Endothelial cell of umbilical vein (primary cell): ENCODE measurements around the gene LAMP1. TPM values are rescaled to one million over a fixed set of nuclear protein-coding genes. Genes with fewer than 3 reads are reported as not detected.

Source experiments
- BruUV-seq: library from RNA; stranded (reverse); fragments of 400-500 nt; replicated peaks from 2 replicates; lab custom pipeline; 2021; lab: Mats Ljungman, UMichigan
- CTCF ChIA-PET: fragments of 300-600, 350-600 bp; sonication (Branson Sonifier 250); formaldehyde crosslinking; loops from one replicate; lab custom pipeline; 2021; ENCODE audit warnings: antibody characterized with exemption, inconsistent platforms; lab: Charles Lee
- POLR2A ChIA-PET: fragments of 300-600, 350-600 bp; sonication (Branson Sonifier 250); formaldehyde crosslinking; loops from one replicate; lab custom pipeline; 2021; ENCODE audit warnings: antibody characterized with exemption, inconsistent platforms; lab: Charles Lee
- DNase-seq: peaks from one replicate; pipeline ENCODE4 v3.0.0-alpha.2; 2011; ENCODE audit warnings: low read depth, low spot score
- FAIRE-seq: peaks from 2 replicates; lab custom pipeline; 2011; peaks lifted over from hg19 to GRCh38; lab: Jason Lieb, UNC
- H2AFZ ChIP-seq: 2 replicates; pipeline ENCODE4 v1.6.0; 2012; ENCODE audit warnings: low read depth, low read length, control low read depth, inconsistent platforms
- H3K27ac ChIP-seq: 2 replicates; pipeline ENCODE4 v1.5.1; 2011; ENCODE audit warnings: low read depth, mild to moderate bottlenecking, control low read depth, low read length, moderate library complexity; ENCODE audit not compliant: insufficient read depth
- H3K27me3 ChIP-seq, 2 experiments: 2 replicates each; pipeline versions ENCODE4 v1.6.0 to v1.6.1; 2011; ENCODE audit warnings: low read length in 2 of 2, mixed read lengths in 1 of 2; ENCODE audit not compliant: control insufficient read depth in 2 of 2, insufficient read depth in 2 of 2
- H3K36me3 ChIP-seq, 2 experiments: 2 replicates in 1 of 2; 3 replicates in 1 of 2; pipeline ENCODE4 v1.5.1; 2011; ENCODE audit warnings: low read length in 2 of 2, mild to moderate bottlenecking in 1 of 2, moderate library complexity in 1 of 2; ENCODE audit not compliant: control insufficient read depth in 2 of 2, insufficient read depth in 2 of 2; ENCODE audit errors: extremely low read depth in 1 of 2
- H3K4me1 ChIP-seq: 3 replicates; pipeline ENCODE4 v1.5.1; 2011; ENCODE audit warnings: mild to moderate bottlenecking, low read length; ENCODE audit not compliant: control insufficient read depth, insufficient read depth; ENCODE audit errors: extremely low read depth
- H3K4me2 ChIP-seq: 2 replicates; pipeline ENCODE4 v1.6.1; 2011; ENCODE audit warnings: low read length, control low read depth, mixed read lengths; ENCODE audit not compliant: insufficient read depth
- H3K4me3 ChIP-seq, 3 experiments: fragments of 200-600 bp in 1 of 3; sonication (generic), shearing (Covaris generic) in 1 of 3; replicated peaks in 1 of 3; 2 replicates each; pipeline ENCODE4 v1.5.1; 2011 to 2016; ENCODE audit warnings: control low read depth in 3 of 3, low read length in 3 of 3, mild to moderate bottlenecking in 2 of 3, inconsistent platforms in 1 of 3, low read depth in 1 of 3, moderate library complexity in 1 of 3; ENCODE audit not compliant: insufficient read depth in 1 of 3
- H3K79me2 ChIP-seq: 2 replicates; pipeline ENCODE4 v1.6.0; 2012; ENCODE audit warnings: low read length, inconsistent platforms; ENCODE audit not compliant: control insufficient read depth, insufficient read depth
- H3K9ac ChIP-seq: replicated peaks from 2 replicates; pipeline ENCODE3; 2011; ENCODE audit warnings: low read length, control low read depth; ENCODE audit not compliant: insufficient read depth; ENCODE audit errors: extremely low read depth
- H3K9me1 ChIP-seq: replicated peaks from 3 replicates; pipeline ENCODE4 v1.6.0; 2011; ENCODE audit warnings: mild to moderate bottlenecking, low read length; ENCODE audit not compliant: control insufficient read depth, insufficient read depth; ENCODE audit errors: extremely low read depth
- H3K9me3 ChIP-seq: replicated peaks from 2 replicates; pipeline ENCODE4 v1.5.1; 2012; ENCODE audit warnings: low read length, inconsistent platforms; ENCODE audit not compliant: control insufficient read depth, insufficient read depth
- H4K20me1 ChIP-seq: replicated peaks from 2 replicates; pipeline ENCODE3; 2011; ENCODE audit warnings: mild to moderate bottlenecking, low read length; ENCODE audit not compliant: control insufficient read depth, insufficient read depth; ENCODE audit errors: extremely low read depth
- CTCF ChIP-seq, 2 donors: IDR thresholded peaks; 1 replicate in 1 of 2; 2 replicates in 1 of 2; pipeline ENCODE4 v1.5.1; 2011; ENCODE audit warnings: low read length in 2 of 2, mild to moderate bottlenecking in 2 of 2, moderate library complexity in 2 of 2, control low read depth in 1 of 2, inconsistent platforms in 1 of 2, low read depth in 1 of 2; ENCODE audit not compliant: insufficient read depth in 1 of 2; ENCODE audit errors: extremely low read depth in 1 of 2
- EZH2 ChIP-seq: IDR thresholded peaks from 2 replicates; pipeline ENCODE4 v1.6.1; 2012; ENCODE audit warnings: borderline replicate concordance, low read depth, mild to moderate bottlenecking, moderate library complexity, low read length, inconsistent platforms; ENCODE audit not compliant: severe bottlenecking
- FOS ChIP-seq: IDR thresholded peaks from 2 replicates; pipeline ENCODE4 v1.6.1; 2011; ENCODE audit warnings: mild to moderate bottlenecking, low read length, moderate library complexity, borderline replicate concordance; ENCODE audit not compliant: insufficient read depth
- GATA2 ChIP-seq: IDR thresholded peaks from 2 replicates; pipeline ENCODE4 v1.7.0; 2011; ENCODE audit warnings: low read depth, mild to moderate bottlenecking, moderate library complexity, mixed read lengths, low read length; ENCODE audit not compliant: insufficient read length, insufficient read depth
- JUN ChIP-seq: IDR thresholded peaks from 2 replicates; pipeline ENCODE4 v1.6.1; 2011; ENCODE audit warnings: borderline replicate concordance, low read depth; ENCODE audit not compliant: insufficient read length, insufficient read depth
- MAX ChIP-seq: IDR thresholded peaks from 2 replicates; pipeline ENCODE4 v1.6.1; 2011; ENCODE audit not compliant: insufficient read depth, insufficient read length
- MYC ChIP-seq: IDR thresholded peaks from one replicate; pipeline ENCODE4 v1.6.1; 2011; ENCODE audit warnings: mild to moderate bottlenecking, low read depth, low read length
- POLR2A ChIP-seq: IDR thresholded peaks from 2 replicates; pipeline ENCODE4 v1.6.1; 2012; ENCODE audit warnings: low read depth, mild to moderate bottlenecking, control low read depth, low read length
- POLR2AphosphoS5 ChIP-seq: IDR thresholded peaks from 2 replicates; pipeline ENCODE4 v1.6.1; 2012; ENCODE audit warnings: low read depth, mild to moderate bottlenecking, control low read depth, low read length, moderate library complexity; ENCODE audit not compliant: insufficient read depth
- dilution Hi-C: fragments of 300-500 bp; cut with MboI; formaldehyde crosslinking; loops from one replicate; pipeline ENCODE4 v1.15.0; 2019; ENCODE audit warnings: low sequenced_read_pairs; ENCODE audit not compliant: extremely low pct_ligation_motif_present
- intact Hi-C: fragments of 100-400 bp; cut with micrococcal nuclease; formaldehyde crosslinking; loops from one replicate; pipeline ENCODE4 v1.10.0; 2022
- polyA plus RNA-seq, 4 experiments: library from polyadenylated mRNA; depleted of rRNA in 3 of 4; stranded (reverse) in 3 of 4; unstranded in 1 of 4; fragments of >200 nt; gene quantifications; 2 replicates each; pipeline versions ENCODE4 v1.2.1 to v1.2.3, GENCODE V29; 2011 to 2012; ENCODE audit warnings: missing spikeins in 1 of 4
- total RNA-seq: library from RNA; stranded (reverse); gene quantifications from 2 replicates; pipeline ENCODE4 v1.2.3, GENCODE V29; 2021

LAMP1 gene
- total and polyA plus RNA-seq, 2 donors (not counting 3 experiments of a cell fraction or from before 2014, with no cell fraction given): 262 to 285 TPM

- CTCF ChIA-PET: no interaction called here
- Histone ChIP-seq H3K9me3 (no peaks in the 10 kb centered on the region), H3K79me2 (no peaks in the 10 kb centered on the region), H3K27me3 (no peaks in the 10 kb centered on the region), H3K27ac (no peak overlapping the region), H3K9ac (no peak overlapping the region), H2AFZ (no peak overlapping the region), H3K4me3 (no peak overlapping the region), H3K36me3 (no peaks in the 10 kb centered on the region), H3K9me1 (no peaks in the 10 kb centered on the region), H3K4me1 (no peaks in the 10 kb centered on the region), H3K4me2 (no peak overlapping the region), H4K20me1 (no peaks in the 10 kb centered on the region)
- FAIRE-seq (no peak), DNase-seq (no peak)
- intact Hi-C loops (no loop called here), dilution Hi-C loops (no loop called here)
- TF ChIP-seq MYC: no peak
- no peak for TF ChIP-seq POLR2AphosphoS5
- TF ChIP-seq CTCF (IDR thresholded peaks at IDR 0.05; ENCODE audit: extremely low read depth in 1 of 2, insufficient read depth in 1 of 2, low read depth in 1 of 2, low read length in 2 of 2): no peak
- TF ChIP-seq POLR2A: no peak
- TF ChIP-seq EZH2: no peak
- no peak for TF ChIP-seq FOS
- TF ChIP-seq MAX: no peak
- no peak for TF ChIP-seq GATA2
- no peak for TF ChIP-seq JUN
- no TSS peak for BruUV-seq
- POLR2A ChIA-PET: no interaction called here
Observed at GRCh38 chr13:113350065-113350937, 53.3 kb downstream of the LAMP1 start.
